ENCODE data around the gene RCOR3. TPM values are rescaled to one million over a fixed set of nuclear protein-coding genes. Genes with fewer than 3 reads are reported as not detected.
A peak's percentile ranks its signal among the peaks of the same experiment; 100 is the strongest.
"Not testable (repeated sequence)": the region's sequence is repeated elsewhere in the genome, so short reads cannot be mapped to it uniquely, and the experiment has no call there.

RCOR3 gene
- polyA plus RNA-seq, 10 donors = 33.9 to 63.4 (median 46.2) TPM

GRCh38 chr1:211337430-211338223 is 78.5 kb downstream of the RCOR3 start:
- DNase-seq = no peak

- DNase-seq = no peak
Measured at GRCh38 chr1:211338224-211338620, 79.1 kb downstream of the RCOR3 start.

- DNase-seq = peak in 1 of 3 donors; percentile 11
Measured at GRCh38 chr1:211339631-211340041, 80.5 kb downstream of the RCOR3 start.

- no peak for DNase-seq
Measured at GRCh38 chr1:211340622-211341507, 81.7 kb downstream of the RCOR3 start.

GRCh38 chr1:211341999-211342398 is 82.8 kb downstream of the RCOR3 start:
- DNase-seq = no peak

- no peak for DNase-seq
Measured at GRCh38 chr1:211343607-211344006, 84.4 kb downstream of the RCOR3 start.

GRCh38 chr1:211344152-211344618 is 85.0 kb downstream of the RCOR3 start:
- DNase-seq = no peak

GRCh38 chr1:211345719-211346118 is 86.6 kb downstream of the RCOR3 start:
- no peak for DNase-seq

GRCh38 chr1:211347077-211347844 is 88.1 kb downstream of the RCOR3 start:
- no peak for DNase-seq

GRCh38 chr1:211348547-211348946 is 89.4 kb downstream of the RCOR3 start:
- no peak for DNase-seq

GRCh38 chr1:211349741-211350140 is 90.6 kb downstream of the RCOR3 start:
- no peak for DNase-seq

- not testable (repeated sequence) for DNase-seq
Measured at GRCh38 chr1:211352055-211352454, 92.9 kb downstream of the RCOR3 start.

- DNase-seq = no peak
Measured at GRCh38 chr1:211352465-211352864, 93.3 kb downstream of the RCOR3 start.

GRCh38 chr1:211352985-211353515 is 93.9 kb downstream of the RCOR3 start:
- no peak for DNase-seq

GRCh38 chr1:211353562-211354212 is 94.5 kb downstream of the RCOR3 start:
- DNase-seq = no peak

GRCh38 chr1:211355873-211356272 is 96.7 kb downstream of the RCOR3 start:
- DNase-seq = no peak

- no peak for DNase-seq
Measured at GRCh38 chr1:211356723-211357407, 97.7 kb downstream of the RCOR3 start.

- no peak for DNase-seq
Measured at GRCh38 chr1:211358685-211359084, 99.5 kb downstream of the RCOR3 start.

- DNase-seq = no peak
Measured at GRCh38 chr1:211359876-211360275, 100.7 kb downstream of the RCOR3 start.

GRCh38 chr1:211361202-211361601 is 102.0 kb downstream of the RCOR3 start:
- DNase-seq = no peak

All from muscle of back (tissue), 11 donors.